BJ (cell line): Measurements from ENCODE around the gene CACNA1C. TPM values are rescaled to one million over a fixed set of nuclear protein-coding genes. Genes with fewer than 3 reads are reported as not detected.

Source experiments
- CTCF ChIA-PET: fragments of 350-600 bp; formaldehyde crosslinking; extraction: SDS; loops from one replicate; lab custom pipeline; 2021; ENCODE audit warnings: antibody characterized with exemption, inconsistent platforms; lab: Yijun Ruan, JAX
- POLR2A ChIA-PET: fragments of 300-600 bp; sonication (Branson Sonifier 250); formaldehyde crosslinking; extraction: SDS; loops from one replicate; lab custom pipeline; 2021; ENCODE audit warnings: antibody characterized with exemption; lab: Charles Lee
- DNase-seq: peaks from one replicate; pipeline ENCODE4 v3.0.0-alpha.2; 2011; ENCODE audit warnings: low read depth
- H3K27me3 ChIP-seq: 2 replicates; pipeline ENCODE4 v1.6.0; 2011; ENCODE audit warnings: low read length; ENCODE audit not compliant: control insufficient read depth, insufficient read depth
- H3K36me3 ChIP-seq: 2 replicates; pipeline ENCODE4 v1.5.1; 2011; ENCODE audit warnings: low read length; ENCODE audit not compliant: control insufficient read depth, insufficient read depth
- H3K4me3 ChIP-seq: 2 replicates; pipeline ENCODE4 v1.5.1; 2011; ENCODE audit warnings: low read depth, mild to moderate bottlenecking, control low read depth, low read length
- polyA plus RNA-seq: library from polyadenylated mRNA; depleted of rRNA; stranded (reverse); fragments of >200 nt; gene quantifications from 2 replicates; pipeline ENCODE4 v1.2.3, GENCODE V29; 2011
- TF ChIP-seq, protein P1 (sequence below): IDR thresholded peaks from 2 replicates; pipeline ENCODE4 v1.5.1; 2011; ENCODE audit warnings: low read depth, mild to moderate bottlenecking, control low read depth, inconsistent platforms, low read length, moderate library complexity; ENCODE audit not compliant: insufficient read depth

Gene CACNA1C
- polyA plus RNA-seq, 1 experiment: 14.7 TPM

DNA sequence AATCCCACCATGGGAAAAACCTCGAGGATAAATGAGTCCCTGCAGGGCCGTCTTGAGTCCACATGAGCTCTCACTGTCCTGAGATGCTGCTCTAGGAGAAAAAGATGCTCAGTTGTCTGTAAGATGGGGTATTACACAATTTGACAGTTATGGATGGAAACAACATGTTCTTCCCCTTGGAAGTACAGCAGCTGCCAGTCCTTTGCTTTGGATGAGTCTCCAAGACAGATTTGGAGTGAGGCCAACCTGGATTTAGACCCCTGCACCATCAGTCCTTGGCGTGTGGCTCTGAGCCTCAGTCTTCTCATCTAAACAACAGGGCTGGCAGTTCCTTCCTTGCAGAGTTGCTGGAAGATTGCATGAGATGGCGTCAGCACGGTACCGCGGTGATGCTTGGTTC is 432.9 kb downstream of the CACNA1C start:
- no peak for DNase-seq
- ChIA-PET POLR2A (no interaction called here), CTCF (no interaction called here)
- Histone ChIP-seq H3K27me3 (no peaks in the 10 kb centered on the region), H3K4me3 (no peak overlapping the region), H3K36me3 (peaks cover 9% of the 10 kb centered on the region)
- TF ChIP-seq, protein P1, sequence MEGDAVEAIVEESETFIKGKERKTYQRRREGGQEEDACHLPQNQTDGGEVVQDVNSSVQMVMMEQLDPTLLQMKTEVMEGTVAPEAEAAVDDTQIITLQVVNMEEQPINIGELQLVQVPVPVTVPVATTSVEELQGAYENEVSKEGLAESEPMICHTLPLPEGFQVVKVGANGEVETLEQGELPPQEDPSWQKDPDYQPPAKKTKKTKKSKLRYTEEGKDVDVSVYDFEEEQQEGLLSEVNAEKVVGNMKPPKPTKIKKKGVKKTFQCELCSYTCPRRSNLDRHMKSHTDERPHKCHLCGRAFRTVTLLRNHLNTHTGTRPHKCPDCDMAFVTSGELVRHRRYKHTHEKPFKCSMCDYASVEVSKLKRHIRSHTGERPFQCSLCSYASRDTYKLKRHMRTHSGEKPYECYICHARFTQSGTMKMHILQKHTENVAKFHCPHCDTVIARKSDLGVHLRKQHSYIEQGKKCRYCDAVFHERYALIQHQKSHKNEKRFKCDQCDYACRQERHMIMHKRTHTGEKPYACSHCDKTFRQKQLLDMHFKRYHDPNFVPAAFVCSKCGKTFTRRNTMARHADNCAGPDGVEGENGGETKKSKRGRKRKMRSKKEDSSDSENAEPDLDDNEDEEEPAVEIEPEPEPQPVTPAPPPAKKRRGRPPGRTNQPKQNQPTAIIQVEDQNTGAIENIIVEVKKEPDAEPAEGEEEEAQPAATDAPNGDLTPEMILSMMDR: no peak

DNA sequence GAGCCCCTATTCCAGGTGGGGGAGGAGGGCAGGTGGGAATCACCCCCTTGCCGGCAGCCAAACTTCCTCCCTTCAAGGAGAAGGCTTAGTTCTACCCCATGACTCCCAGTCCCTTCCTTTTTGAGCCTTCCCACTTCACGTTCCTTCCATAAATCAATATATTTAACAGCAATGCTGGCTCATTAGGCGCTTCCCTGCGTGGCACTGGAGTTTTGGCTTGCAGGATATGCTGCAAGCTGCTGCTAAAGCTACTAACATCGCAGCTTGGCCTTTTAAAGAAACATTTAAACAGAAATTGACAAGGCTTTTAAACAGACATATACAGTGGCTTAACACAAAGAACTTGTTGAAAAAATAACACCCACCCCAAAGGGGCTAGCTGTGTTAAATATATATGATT is 434.0 kb downstream of the CACNA1C start:
- ChIA-PET POLR2A (no interaction called here), CTCF (no interaction called here)
- Histone ChIP-seq H3K4me3 (no peak overlapping the region), H3K36me3 (peaks cover 9% of the 10 kb centered on the region), H3K27me3 (no peaks in the 10 kb centered on the region)
- no peak for DNase-seq
- TF ChIP-seq, protein P1: no peak

DNA sequence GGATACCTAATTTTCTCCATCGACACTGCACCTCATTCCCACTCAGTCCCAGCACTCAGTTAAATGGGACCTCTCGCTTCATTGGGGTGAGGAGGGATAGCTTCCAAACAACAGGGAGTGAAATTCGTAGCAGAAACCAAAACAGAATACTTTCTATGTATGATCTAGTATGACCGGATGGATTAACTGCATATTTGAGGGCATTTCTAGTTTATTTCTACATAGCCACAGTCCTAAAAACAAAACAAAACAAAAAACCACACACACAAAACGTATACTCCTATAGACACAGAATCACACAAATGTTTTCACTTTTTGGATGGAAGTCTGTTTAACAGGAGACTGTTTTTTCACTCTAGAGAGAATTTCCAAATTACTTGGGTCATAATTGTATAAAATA is 434.5 kb downstream of the CACNA1C start:
- Histone ChIP-seq H3K4me3 (no peak overlapping the region), H3K27me3 (no peaks in the 10 kb centered on the region), H3K36me3 (peaks cover 9% of the 10 kb centered on the region)
- TF ChIP-seq, protein P1: no peak
- POLR2A ChIA-PET: no interaction called here
- no peak for DNase-seq
- CTCF ChIA-PET: no interaction called here

DNA sequence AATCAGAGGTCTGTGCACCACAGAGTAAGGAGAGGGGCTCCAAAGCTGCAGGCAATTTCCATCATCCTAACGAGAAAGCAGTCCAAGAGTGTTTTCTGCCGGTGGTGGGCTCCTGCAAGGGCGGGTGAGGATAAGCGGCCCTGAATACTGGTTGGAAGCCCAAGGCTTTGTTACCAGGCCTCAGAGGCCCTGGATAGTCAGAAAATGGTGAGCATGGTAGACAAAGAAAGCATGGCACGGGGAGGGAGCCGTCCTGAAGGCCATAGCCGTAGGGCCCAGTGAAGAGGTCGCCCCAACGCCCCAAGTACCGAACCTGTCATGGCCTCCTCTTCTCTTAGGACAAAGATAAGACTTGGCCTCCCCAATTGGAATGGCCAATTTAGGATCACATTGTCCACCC is 435.3 kb downstream of the CACNA1C start:
- Histone ChIP-seq H3K27me3 (no peaks in the 10 kb centered on the region), H3K4me3 (no peak overlapping the region), H3K36me3 (peaks cover 9% of the 10 kb centered on the region)
- DNase-seq: no peak
- TF ChIP-seq, protein P1: no peak
- POLR2A ChIA-PET: no interaction called here
- CTCF ChIA-PET: no interaction called here

DNA sequence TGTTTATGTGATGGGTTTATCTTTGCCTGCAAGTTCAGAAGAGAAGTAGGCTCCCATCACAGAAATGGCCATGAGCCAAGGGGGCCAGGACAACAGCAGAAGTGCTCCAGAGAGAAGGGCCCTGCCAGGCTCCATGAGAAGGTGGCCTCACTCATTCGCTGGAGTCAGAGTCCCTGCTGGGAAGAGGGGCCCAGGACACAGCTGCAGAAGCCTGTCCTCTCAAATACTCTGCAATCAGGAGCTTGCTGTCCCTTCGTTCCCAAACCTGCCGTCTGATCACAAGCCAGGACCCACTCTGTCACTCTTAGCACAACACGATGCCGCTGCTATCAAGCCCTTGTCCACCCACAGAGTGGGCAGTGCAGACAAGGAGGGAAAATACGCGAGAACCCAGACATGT is 435.8 kb downstream of the CACNA1C start:
- H3K36me3 ChIP-seq: peaks cover 12% of the 10 kb centered on the region
- POLR2A ChIA-PET: no interaction called here
- H3K27me3 ChIP-seq: no peaks in the 10 kb centered on the region
- TF ChIP-seq, protein P1: no peak
- DNase-seq: no peak
- H3K4me3 ChIP-seq: no peak overlapping the region
- CTCF ChIA-PET: no interaction called here
